GM18511 (cell line): ENCODE data around the gene PRKG1.
A peak's percentile ranks its signal among the peaks of the same experiment; 100 is the strongest.

ENCODE experiments used
- ATAC-seq: cut with Tn5 transposase; IDR thresholded peaks from one replicate; pipeline ENCODE4 v1.9.1; 2021; ENCODE audit warnings: mild to moderate bottlenecking, moderate library complexity; ENCODE audit not compliant: unreplicated experiment

The PRKG1 gene

DNA sequence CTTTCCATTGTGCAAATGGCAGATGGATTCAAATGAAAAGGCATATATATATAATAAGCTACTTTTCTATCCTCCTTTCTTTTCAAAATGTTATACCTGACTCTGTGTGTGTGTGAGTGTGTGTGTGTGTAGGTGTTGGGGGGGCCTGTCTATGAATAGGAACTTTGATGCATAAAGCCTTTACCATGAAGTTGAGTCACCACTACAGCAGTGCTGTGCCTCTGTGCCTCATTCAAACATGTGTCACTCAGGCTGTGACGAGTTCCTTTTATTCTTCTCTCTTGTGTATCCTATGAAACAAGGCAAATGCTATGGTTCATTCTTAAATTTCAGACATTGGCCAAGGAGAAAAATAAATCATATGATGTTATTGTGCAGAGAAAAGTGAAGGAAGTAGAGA, 1187.1 kb downstream of the PRKG1 start:
- ATAC-seq, result no peak

DNA sequence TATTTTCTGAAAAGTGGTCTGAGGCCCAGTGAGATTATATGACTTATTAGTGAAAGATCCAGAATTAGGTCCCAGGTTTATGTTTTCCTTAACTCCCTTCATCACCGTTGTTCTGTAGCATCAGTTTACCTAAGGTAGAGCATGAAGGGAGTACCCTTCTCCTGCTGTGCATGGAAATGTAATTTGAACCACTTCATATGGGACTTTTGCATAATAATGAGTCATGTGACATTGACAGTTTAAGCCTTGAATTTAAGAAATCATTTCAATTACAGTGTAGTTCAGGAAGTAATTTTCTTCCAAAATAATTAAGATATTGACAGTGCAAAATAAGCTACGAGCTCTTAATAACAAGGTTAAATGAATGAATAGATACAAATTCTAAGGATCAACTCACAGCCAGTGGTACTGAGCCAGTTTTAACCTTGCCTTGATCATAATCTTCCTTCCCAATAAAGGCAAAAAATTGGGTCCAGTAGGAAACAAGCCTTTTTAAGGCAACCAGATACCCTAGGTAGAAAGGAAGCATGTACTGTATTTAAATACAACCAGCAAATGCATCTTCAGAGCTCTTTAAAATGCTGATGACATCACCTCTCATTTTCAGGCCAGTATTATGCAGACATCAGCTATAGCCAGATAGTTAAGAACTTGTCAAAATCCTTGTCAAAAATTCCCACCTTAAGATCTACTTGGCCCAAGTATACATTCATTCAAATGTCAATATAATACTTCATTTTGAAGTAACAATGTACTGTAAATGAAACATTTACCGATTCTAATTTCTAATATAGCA, 1191.0 kb downstream of the PRKG1 start:
- ATAC-seq, result no peak

DNA sequence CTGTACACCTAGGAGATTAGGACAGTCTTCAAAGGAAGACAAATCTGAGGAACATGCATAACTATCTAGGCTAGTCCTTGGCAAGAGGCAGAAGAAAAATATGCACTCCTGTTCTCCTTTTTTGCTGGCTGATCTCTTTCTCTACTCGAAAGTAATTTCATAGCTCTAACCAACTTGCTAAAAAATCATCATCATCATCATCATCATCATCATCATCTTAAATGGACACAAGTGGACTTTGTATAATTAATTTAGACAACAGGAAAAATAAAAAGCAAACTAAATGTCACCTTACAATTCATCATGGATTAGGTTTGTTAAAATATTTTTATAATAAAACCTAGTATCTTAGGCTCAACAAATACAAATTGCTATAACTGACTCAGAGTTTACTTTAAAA, 1192.6 kb downstream of the PRKG1 start:
- no peak for ATAC-seq

DNA sequence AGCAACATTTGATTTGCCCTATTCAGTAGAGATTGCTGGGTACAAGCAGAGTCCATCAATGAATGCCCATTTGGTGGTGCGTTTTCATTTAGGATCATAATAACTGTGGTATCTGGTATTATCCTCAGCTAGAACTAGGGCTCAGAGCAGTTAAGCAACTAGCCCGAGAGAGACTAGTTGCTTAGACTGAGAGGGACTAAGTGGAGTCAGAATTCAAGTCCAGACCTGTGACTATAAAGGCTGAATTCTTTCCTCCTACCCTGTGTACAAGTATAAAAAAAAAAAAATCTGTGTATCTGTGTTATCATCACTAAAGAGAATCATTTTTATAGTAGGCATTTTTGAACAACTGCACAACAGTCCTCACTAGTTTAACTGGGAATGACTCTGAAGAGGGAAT, 1194.5 kb downstream of the PRKG1 start:
- no peak for ATAC-seq

GRCh38 chr10:52269233-52269632, 1194.9 kb downstream of the PRKG1 start:
- ATAC-seq, result no peak

DNA sequence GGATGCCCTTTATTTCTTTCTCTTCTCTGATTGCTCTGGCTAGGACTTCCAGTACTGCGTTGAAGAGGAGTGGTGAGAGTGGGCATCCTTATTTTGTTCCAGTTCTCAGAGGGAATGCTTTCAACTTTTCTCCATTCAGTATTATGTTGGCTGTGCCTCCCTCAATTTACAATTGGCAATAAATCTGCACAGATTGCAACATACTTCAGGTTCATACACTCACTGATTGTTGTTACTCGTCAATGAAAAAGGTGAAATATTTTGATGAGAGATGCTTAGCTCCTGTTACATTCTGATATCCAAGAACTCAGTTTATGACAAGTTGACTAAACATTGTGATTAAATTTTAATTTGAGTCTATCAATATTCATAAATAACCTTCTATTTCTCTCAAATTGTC, 1201.9 kb downstream of the PRKG1 start:
- no peak for ATAC-seq

GRCh38 chr10:52276986-52277385, 1202.7 kb downstream of the PRKG1 start:
- ATAC-seq, result no peak

DNA sequence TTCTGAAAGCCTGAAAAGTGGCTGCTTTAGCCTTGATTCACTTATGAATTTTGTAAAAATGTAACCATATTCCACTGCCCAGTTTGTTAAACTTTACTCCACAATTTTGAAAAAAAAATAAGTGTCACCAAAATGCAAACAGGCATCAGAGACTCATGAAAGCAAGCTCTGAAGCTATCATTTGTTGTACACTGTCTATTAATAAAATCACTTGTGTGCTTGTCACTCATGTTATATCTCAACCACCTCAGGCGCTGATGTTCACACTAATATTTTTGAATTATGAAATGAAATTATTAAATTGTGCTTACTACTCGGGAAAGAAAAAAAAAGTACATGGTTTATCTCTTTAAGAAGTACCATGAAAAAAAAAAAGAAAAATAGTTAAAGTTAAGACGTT, 1205.3 kb downstream of the PRKG1 start:
- ATAC-seq, result no peak

DNA sequence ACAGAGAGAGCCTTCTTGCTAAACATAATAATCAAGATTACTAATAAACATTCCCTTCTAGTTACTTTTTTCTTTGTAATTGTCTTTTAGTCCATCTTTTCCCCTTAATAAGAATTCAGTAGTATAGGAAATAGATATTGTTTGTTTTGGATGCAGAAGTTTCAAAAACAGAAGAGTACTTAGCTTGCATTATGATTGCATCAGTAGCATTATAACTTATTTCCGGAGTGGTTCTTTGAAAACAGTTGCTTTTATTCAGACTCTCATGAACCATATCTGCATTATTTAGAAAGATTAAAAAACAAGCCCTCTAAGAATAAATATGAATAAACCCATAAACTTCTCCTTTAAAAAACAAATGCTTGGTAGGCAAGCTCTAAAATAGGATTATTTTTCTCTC, 1205.8 kb downstream of the PRKG1 start:
- ATAC-seq, result no peak

DNA sequence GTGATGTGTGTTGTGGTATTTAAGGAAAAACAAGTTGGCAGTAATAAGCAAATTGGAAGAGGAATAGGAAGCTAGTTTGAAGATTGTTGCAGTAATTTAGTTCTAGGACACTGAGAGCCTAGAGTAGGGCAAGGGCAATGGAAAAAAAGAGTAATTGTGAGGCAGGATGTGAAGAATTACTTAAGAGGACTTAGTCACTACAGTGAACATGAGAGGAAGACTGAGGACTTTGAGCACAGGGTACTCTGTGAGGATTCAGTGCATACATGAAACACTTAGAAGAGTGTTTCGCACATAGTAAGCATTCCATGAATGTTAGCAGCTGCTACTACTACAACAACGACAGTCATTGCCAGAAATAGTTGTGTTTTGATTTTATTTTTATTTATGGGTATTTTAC, 1208.9 kb downstream of the PRKG1 start:
- ATAC-seq, result no peak

- peak; percentile 84 for ATAC-seq
Observed at GRCh38 chr10:52284416-52285013, 1210.2 kb downstream of the PRKG1 start.

GRCh38 chr10:52287866-52288265, 1213.6 kb downstream of the PRKG1 start:
- no peak for ATAC-seq

GRCh38 chr10:52297747-52298146, 1223.5 kb downstream of the PRKG1 start:
- no peak for ATAC-seq

DNA sequence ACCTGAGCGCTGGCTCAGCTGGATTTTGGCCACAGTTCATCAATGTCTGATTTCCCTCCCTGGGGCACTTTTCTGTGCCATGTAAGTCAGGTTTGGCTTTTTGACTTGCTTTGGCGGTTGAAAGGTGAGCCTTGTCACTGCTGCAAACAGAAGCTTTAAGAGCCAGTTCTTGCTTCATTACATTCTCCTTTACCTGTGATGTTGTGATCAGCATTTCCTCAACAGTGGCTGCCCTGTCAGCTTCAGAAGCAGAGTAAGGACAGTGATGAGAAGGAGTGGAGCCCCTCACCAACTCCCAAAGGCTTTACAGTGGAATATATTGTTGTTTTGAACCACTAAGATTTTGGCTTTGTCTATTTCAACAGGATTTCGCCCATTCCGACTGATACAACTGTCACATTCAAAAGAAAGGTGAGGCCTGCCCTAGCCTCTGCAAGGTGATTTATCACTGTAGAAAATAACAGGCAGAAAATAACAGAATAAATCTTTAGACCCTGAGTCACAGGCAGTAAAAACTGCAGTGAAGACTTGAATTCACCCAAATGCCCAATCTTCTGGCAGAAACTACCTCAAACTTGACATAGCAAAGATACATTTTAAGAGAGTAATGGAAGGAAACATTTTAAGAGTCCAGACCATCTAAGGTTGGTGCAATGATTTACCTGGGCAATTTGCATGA, 1226.5 kb downstream of the PRKG1 start:
- no peak for ATAC-seq

DNA sequence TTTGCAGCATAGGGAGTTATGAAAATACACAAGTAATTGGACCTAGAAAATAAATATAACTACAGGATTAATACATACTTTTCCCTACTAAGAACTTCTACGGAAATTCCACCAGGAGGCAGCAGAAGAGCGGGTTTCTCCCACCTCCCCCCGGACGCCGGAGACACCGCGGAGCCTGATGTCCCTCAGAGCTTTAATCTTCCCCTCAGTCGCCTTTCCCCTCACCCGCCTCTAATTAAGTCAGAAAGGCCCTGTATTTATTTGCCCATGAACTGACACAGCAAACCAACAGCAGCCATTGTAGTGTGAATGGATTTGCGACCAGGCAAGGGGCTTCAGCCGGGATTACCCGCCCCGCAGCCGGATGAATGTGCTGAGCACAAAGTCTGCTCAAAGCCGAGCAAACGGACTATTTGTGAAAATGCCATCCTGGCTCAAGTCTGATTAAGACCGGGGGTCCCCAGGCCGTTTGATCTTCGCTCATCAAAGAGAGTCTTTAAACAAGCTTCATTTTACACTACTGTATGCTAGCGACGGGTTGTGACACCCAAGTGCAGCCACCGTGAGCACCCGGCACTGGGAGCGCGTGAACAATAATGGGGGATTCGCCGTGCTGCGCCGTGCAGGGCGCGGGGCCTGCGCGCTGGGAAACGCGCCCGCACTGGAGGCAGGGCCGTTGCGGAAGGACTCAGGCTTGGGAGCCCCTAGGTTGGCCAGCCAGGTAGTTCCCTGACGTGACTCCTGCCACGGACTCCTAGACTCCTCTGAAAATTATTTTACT, 1234.2 kb downstream of the PRKG1 start:
- ATAC-seq, result peak; percentile 88

DNA sequence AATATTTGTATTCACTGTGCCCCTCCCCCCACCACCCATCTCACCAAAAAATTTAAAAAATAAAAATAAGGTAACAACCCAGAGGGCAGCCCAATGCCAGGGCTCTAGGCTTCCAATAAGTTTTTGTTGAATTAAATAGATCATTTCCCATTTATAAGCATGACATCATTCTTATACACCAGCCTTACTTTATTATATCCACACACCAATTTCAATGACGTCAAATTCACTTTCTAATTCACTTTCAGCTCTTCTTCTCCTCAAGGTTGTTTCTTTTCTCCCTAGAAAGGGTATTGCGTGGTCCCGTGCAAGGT, 1238.6 kb downstream of the PRKG1 start:
- ATAC-seq, result no peak

GRCh38 chr10:52313256-52313932, 1239.1 kb downstream of the PRKG1 start:
- ATAC-seq, result no peak

DNA sequence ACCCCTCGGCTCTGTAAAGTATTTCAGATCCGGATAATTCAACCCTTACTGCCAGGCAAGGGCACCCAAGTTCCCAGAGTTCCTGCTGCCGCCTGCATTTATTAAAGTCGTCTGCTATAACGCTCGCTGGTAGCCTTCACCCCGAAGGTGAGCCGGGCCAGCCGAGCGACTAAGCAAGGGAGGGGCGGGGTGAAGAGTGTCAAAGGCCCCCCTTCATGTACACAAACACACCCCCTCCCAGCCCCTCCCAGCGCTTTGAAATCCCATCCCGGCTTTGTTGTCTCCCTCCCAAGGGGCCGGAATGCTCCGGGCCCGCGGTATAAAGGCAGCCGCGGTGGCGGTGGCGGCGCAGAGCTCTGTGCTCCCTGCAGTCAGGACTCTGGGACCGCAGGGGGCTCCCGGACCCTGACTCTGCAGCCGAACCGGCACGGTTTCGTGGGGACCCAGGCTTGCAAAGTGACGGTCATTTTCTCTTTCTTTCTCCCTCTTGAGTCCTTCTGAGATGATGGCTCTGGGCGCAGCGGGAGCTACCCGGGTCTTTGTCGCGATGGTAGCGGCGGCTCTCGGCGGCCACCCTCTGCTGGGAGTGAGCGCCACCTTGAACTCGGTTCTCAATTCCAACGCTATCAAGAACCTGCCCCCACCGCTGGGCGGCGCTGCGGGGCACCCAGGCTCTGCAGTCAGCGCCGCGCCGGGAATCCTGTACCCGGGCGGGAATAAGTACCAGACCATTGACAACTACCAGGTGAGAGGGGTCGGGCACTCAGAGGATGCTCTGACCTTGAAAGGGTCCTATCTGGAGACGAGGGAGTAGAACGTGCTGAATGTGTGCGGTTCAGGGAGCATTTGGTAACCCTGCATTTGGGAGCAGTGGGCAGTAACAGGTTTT, 1239.9 kb downstream of the PRKG1 start, which contains the start of gene DKK1:
Gene DKK1, plus strand, starts transcription at position 349 of the 889 bp plus-strand sequence. Its CDS starts 154 bp downstream, at position 503.
- ATAC-seq, result peak; percentile 63

- peak; percentile 10 for ATAC-seq
Observed at GRCh38 chr10:52314822-52315552, 1240.7 kb downstream of the PRKG1 start.
